HepG2 (cell line): ENCODE data around the gene SAXO1. TPM values are rescaled to one million over a fixed set of nuclear protein-coding genes. Genes with fewer than 3 reads are reported as not detected.

Source experiments
- ATAC-seq: fragments of 200-7000 bp; cut with Tn5 transposase; 3 replicates; pipeline ENCODE4 v1.9.1; 2020; ENCODE audit warnings: mild to moderate bottlenecking, moderate library complexity
- BruUV-seq: library from RNA; stranded (reverse); fragments of 400-500 nt; replicated peaks from 2 replicates; lab custom pipeline; 2021; lab: Mats Ljungman, UMichigan
- CTCF ChIA-PET: fragments of 300-600 bp; formaldehyde crosslinking; extraction: SDS; loops from one replicate; lab custom pipeline; 2021; ENCODE audit warnings: low total read pairs, inconsistent platforms, low intra/inter-chr PET ratio; lab: Yijun Ruan, JAX
- POLR2A ChIA-PET: fragments of 350-600 bp; sonication (Branson Sonifier 250); formaldehyde crosslinking; loops from one replicate; lab custom pipeline; 2020; ENCODE audit warnings: antibody characterized with exemption, inconsistent platforms; lab: Yijun Ruan, JAX
- DNase-seq: peaks from one replicate; pipeline ENCODE4 v3.0.0-alpha.2; 2015; ENCODE audit warnings: low spot score
- FAIRE-seq: peaks from 3 replicates; lab custom pipeline; 2011; peaks lifted over from hg19 to GRCh38; lab: Jason Lieb, UNC
- H2AFZ ChIP-seq: one replicate; pipeline ENCODE4 v1.6.1; 2011; ENCODE audit warnings: low read length, inconsistent platforms
- H3K27ac ChIP-seq: fragments of 300-600 bp; 3 replicates; pipeline ENCODE4 v1.8.0; 2011; ENCODE audit warnings: mixed run types, mild to moderate bottlenecking, mixed read lengths, low read length, inconsistent platforms; ENCODE audit not compliant: insufficient read depth; ENCODE audit errors: extremely low read length
- H3K27me3 ChIP-seq, 2 experiments: fragments of 200-600 bp in 1 of 2; 2 replicates in 1 of 2; 3 replicates in 1 of 2; pipeline versions ENCODE4 v1.6.0 to v1.8.0; 2011; ENCODE audit warnings: low read length in 2 of 2, mild to moderate bottlenecking in 2 of 2, moderate library complexity in 2 of 2, inconsistent platforms in 1 of 2; ENCODE audit not compliant: insufficient read depth in 2 of 2, control insufficient read depth in 1 of 2
- H3K36me3 ChIP-seq, 2 experiments: fragments of 200-600 bp in 1 of 2; replicated peaks in 1 of 2; 2 replicates in 1 of 2; 3 replicates in 1 of 2; pipeline versions ENCODE4 v1.5.1 to v1.8.0; 2011; ENCODE audit warnings: low read length in 2 of 2, inconsistent platforms in 1 of 2; ENCODE audit not compliant: insufficient read depth in 2 of 2, control insufficient read depth in 1 of 2
- H3K4me1 ChIP-seq: 2 replicates; pipeline ENCODE4 v1.5.1; 2012; ENCODE audit warnings: low read length, inconsistent platforms; ENCODE audit not compliant: insufficient read depth
- H3K4me2 ChIP-seq: 2 replicates; pipeline ENCODE4 v1.6.0; 2011; ENCODE audit warnings: low read depth, low read length, inconsistent platforms
- H3K4me3 ChIP-seq, 3 experiments: fragments of 200-600 bp in 1 of 3; sonication (generic), shearing (Covaris generic) in 1 of 3; replicated peaks in 1 of 3; 2 replicates each; pipeline ENCODE4 v1.5.1; 2011 to 2016; ENCODE audit warnings: low read length in 3 of 3, inconsistent platforms in 2 of 3, low read depth in 2 of 3, mild to moderate bottlenecking in 2 of 3, control low read depth in 1 of 3, mixed read lengths in 1 of 3; ENCODE audit not compliant: insufficient read depth in 1 of 3
- H3K79me2 ChIP-seq: one replicate; pipeline ENCODE4 v1.6.1; 2011; ENCODE audit warnings: low read length, inconsistent platforms; ENCODE audit not compliant: insufficient read depth
- H3K9ac ChIP-seq: 2 replicates; pipeline ENCODE4 v1.6.0; 2011; ENCODE audit warnings: mild to moderate bottlenecking, low read depth, low read length, inconsistent platforms; ENCODE audit not compliant: insufficient read depth
- H3K9me3 ChIP-seq: 2 replicates; pipeline ENCODE4 v1.5.1; 2012; ENCODE audit warnings: mild to moderate bottlenecking, low read length
- H4K20me1 ChIP-seq: 2 replicates; pipeline ENCODE4 v1.6.0; 2011; ENCODE audit warnings: inconsistent platforms, mild to moderate bottlenecking, low read length, moderate library complexity; ENCODE audit not compliant: insufficient read depth
- FIP1L1 ChIP-seq: fragments of 200-400 bp; formaldehyde crosslinking; IDR thresholded peaks from 2 replicates; pipeline ENCODE4 v1.6.1; 2018; ENCODE audit warnings: low read depth, mild to moderate bottlenecking, low read length, moderate library complexity, borderline replicate concordance; ENCODE audit not compliant: insufficient read depth
- HOXA5 ChIP-seq: sonication (generic); formaldehyde crosslinking; IDR thresholded peaks from 2 replicates; pipeline ENCODE4 v1.4.0; 2020; ENCODE audit warnings: missing genetic modification reagents
- MAZ ChIP-seq, 2 experiments: sonication (generic) in 1 of 2; formaldehyde crosslinking in 1 of 2; IDR thresholded peaks; 2 replicates each; pipeline versions ENCODE4 v1.5.0 to v1.6.1; 2012 to 2020; ENCODE audit warnings: low read depth in 2 of 2, mild to moderate bottlenecking in 2 of 2, borderline replicate concordance in 1 of 2, improper control_type of control experiment in 1 of 2, low read length in 1 of 2, missing genetic modification reagents in 1 of 2, moderate library complexity in 1 of 2
- RNF2 ChIP-seq: fragments of 450-650 bp; conservative IDR thresholded peaks from 2 replicates; pipeline ENCODE4 v1.6.1; 2016; ENCODE audit warnings: low read depth
- RXRB ChIP-seq: IDR thresholded peaks from 2 replicates; pipeline ENCODE4 v1.6.1; 2016; ENCODE audit warnings: borderline replicate concordance, missing genetic modification reagents, missing compliant biosample characterization
- STAG1 ChIP-seq: sonication (generic); formaldehyde crosslinking; IDR thresholded peaks from 2 replicates; pipeline ENCODE4 v1.4.0; 2020; ENCODE audit warnings: missing genetic modification reagents
- ZNF143 ChIP-seq: sonication (generic); formaldehyde crosslinking; IDR thresholded peaks from 2 replicates; pipeline ENCODE4 v1.4.0; 2020; ENCODE audit warnings: missing genetic modification reagents
- ZNF296 ChIP-seq: sonication (generic); formaldehyde crosslinking; conservative IDR thresholded peaks from 2 replicates; pipeline ENCODE4 v1.5.0; 2020; ENCODE audit warnings: mild to moderate bottlenecking, missing genetic modification reagents
- ZNF30 ChIP-seq: sonication (generic); formaldehyde crosslinking; IDR thresholded peaks from 2 replicates; pipeline ENCODE4 v1.5.0; 2020; ENCODE audit warnings: mild to moderate bottlenecking, missing genetic modification reagents
- ZNF766 ChIP-seq: sonication (generic); formaldehyde crosslinking; IDR thresholded peaks from 2 replicates; pipeline ENCODE4 v1.5.0; 2020; ENCODE audit warnings: missing genetic modification reagents, borderline replicate concordance
- ZNF782 ChIP-seq: sonication (generic); formaldehyde crosslinking; IDR thresholded peaks from 2 replicates; pipeline ENCODE4 v1.4.0; 2020; ENCODE audit warnings: missing genetic modification reagents, mild to moderate bottlenecking, borderline replicate concordance
- WGBS: methylation state at CpG from one replicate; pipeline ENCODE4 v1.1.6; 2017; ENCODE audit warnings: low lambda C conversion rate; 5-methylcytosine and 5-hydroxymethylcytosine counted together
- in situ Hi-C: cut with HindIII; loops from 2 replicates; pipeline ENCODE4 v1.10.0; 2017; ENCODE audit warnings: low pct_unique_long_range_greater_than_20kb; ENCODE audit not compliant: extremely low pct_ligation_motif_present
- intact Hi-C: fragments of 100-400 bp; cut with micrococcal nuclease; formaldehyde crosslinking; loops from one replicate; pipeline ENCODE4 v1.10.0; 2022; ENCODE audit not compliant: unreplicated experiment
- polyA plus RNA-seq, 8 experiments: library from polyadenylated mRNA; depleted of rRNA in 3 of 8; stranded (reverse) in 7 of 8; unstranded in 1 of 8; fragments of >200 nt; fragmentation: Illumina TruSeq in 4 of 8; extraction: Trizol in 4 of 8; gene quantifications; 2 replicates each; pipeline versions ENCODE4 v1.2.1 to v1.2.3, GENCODE V29; 2011 to 2016; ENCODE audit warnings: low read depth in 4 of 8, missing spikeins in 1 of 8, mixed read lengths in 1 of 8; ENCODE audit not compliant: insufficient read depth in 1 of 8
- total RNA-seq, 5 experiments: library from RNA; depleted of rRNA; stranded (reverse); fragments of >200 nt; fragmentation: Illumina TruSeq; extraction: Trizol; gene quantifications; 2 replicates each; pipeline ENCODE4 v1.2.3, GENCODE V29; 2016; ENCODE audit warnings: low read depth in 1 of 5
- TF ChIP-seq, protein P1 (sequence below): sonication (generic); formaldehyde crosslinking; IDR thresholded peaks from 2 replicates; pipeline ENCODE4 v1.5.0; 2020; ENCODE audit warnings: missing genetic modification reagents, mild to moderate bottlenecking, borderline replicate concordance
- TF ChIP-seq, protein P2 (sequence below): fragments of 450-650 bp; IDR thresholded peaks from 2 replicates; pipeline ENCODE4 v1.6.1; 2016
- TF ChIP-seq, protein P3 (sequence below): sonication (generic); formaldehyde crosslinking; IDR thresholded peaks from 2 replicates; pipeline ENCODE4 v1.8.1; 2023; ENCODE audit warnings: mild to moderate bottlenecking, moderate library complexity, missing genetic modification reagents

SAXO1 gene
- total and polyA plus RNA-seq, 2 of the 13 experiments (the other 11 are each of a cell fraction or from before 2014, with no cell fraction given) = not detected

DNA sequence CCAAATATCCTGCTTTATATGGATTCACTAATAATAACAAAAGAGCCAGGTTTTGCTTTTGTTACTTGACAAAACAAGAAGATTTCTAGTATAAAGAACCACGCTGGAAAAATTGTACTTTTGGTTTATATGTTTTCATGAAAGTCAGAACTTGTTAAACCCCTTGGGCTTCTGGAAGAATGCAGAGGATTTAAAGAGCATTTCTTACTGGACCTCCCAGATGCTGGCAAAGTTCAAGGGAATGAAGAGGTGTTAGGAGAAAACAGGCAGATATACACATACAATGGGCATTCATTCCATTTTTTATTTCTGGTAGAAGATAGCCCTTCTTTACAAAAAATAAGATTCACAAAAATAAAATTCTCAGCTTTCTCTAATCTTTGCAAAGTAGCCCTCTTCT lies 61.1 kb downstream of the SAXO1 start:
- H3K79me2 ChIP-seq = no peaks in the 10 kb centered on the region
- CTCF ChIA-PET = no interaction called here
- no peak overlapping the region for H3K9ac ChIP-seq
- DNase-seq (no peak), ATAC-seq (no peak), FAIRE-seq (no peak)
- no peak overlapping the region for H3K27ac ChIP-seq
- no TSS peak for BruUV-seq
- H3K27me3 ChIP-seq = no peaks in the 10 kb centered on the region; a peak in 1 of 5 replicates
- TF ChIP-seq RNF2 (no peak), HOXA5 (CRISPR knock-in tag) (no peak), ZNF296 (CRISPR knock-in tag) (no peak)
- TF ChIP-seq, protein P1, sequence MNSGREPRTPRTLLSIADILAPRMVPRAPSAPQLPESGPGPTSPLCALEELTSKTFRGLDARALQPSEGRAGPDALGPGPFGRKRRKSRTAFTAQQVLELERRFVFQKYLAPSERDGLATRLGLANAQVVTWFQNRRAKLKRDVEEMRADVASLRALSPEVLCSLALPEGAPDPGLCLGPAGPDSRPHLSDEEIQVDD (CRISPR knock-in tag) = no peak
- H3K36me3 ChIP-seq = no peaks in the 10 kb centered on the region
- POLR2A ChIA-PET = no interaction called here
- in situ Hi-C loops (no loop called here), intact Hi-C loops (no loop called here)
- H3K4me3 ChIP-seq = no peak overlapping the region
- WGBS = 5% methylated on average over 1 of the region's 1 CpG
- H3K4me1 ChIP-seq = peaks cover 8% of the 10 kb centered on the region
- H2AFZ ChIP-seq = no peak overlapping the region
- H3K4me2 ChIP-seq = no peak overlapping the region
- no peaks in the 10 kb centered on the region for H3K9me3 ChIP-seq
- no peaks in the 10 kb centered on the region for H4K20me1 ChIP-seq

DNA sequence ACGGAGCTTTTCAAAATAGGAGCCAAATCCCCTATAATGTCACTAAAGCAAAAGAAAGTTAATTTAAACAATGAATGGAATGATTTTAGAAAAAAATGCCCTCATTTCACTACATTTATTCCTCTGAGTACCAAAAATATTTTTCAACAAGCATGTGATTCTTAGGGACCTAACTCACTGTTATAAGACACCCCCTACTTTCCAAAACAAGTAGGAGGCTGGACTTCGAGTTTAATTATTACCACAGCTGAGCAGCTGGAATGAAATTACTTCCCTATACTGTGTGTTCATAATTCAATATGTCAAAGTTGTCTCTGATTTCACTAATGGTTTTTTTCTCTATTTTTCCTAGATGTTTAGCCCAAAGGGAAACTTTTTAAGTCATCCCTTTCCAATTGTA lies 61.6 kb downstream of the SAXO1 start:
- Histone ChIP-seq H3K4me2 (no peak overlapping the region), H3K4me1 (peaks cover 8% of the 10 kb centered on the region), H3K9me3 (no peaks in the 10 kb centered on the region), H3K27me3 (no peaks in the 10 kb centered on the region), H3K36me3 (no peaks in the 10 kb centered on the region), H2AFZ (no peak overlapping the region), H3K79me2 (no peaks in the 10 kb centered on the region), H3K27ac (no peak overlapping the region), H4K20me1 (no peaks in the 10 kb centered on the region), H3K4me3 (no peak overlapping the region), H3K9ac (no peak overlapping the region)
- DNase-seq = no peak
- no TSS peak for BruUV-seq
- no peak for ATAC-seq
- ChIA-PET CTCF (no interaction called here), POLR2A (no interaction called here)
- 47% methylated on average over 2 of the region's 2 CpGs for WGBS
- intact Hi-C loops (no loop called here), in situ Hi-C loops (no loop called here)
- FAIRE-seq = no peak
- TF ChIP-seq FIP1L1 (no peak), MAZ (IDR thresholded peaks at IDR 0.05; ENCODE audit: borderline replicate concordance, low read depth, low read length) (no peak), MAZ (CRISPR knock-in tag; IDR thresholded peaks at IDR 0.05; ENCODE audit: low read depth) (no peak), STAG1 (CRISPR knock-in tag) (no peak), ZNF143 (CRISPR knock-in tag) (no peak), ZNF782 (CRISPR knock-in tag) (no peak), ZNF766 (CRISPR knock-in tag) (no peak), ZNF30 (CRISPR knock-in tag) (no peak), RXRB (CRISPR knock-in tag) (no peak)
- TF ChIP-seq, protein P2, sequence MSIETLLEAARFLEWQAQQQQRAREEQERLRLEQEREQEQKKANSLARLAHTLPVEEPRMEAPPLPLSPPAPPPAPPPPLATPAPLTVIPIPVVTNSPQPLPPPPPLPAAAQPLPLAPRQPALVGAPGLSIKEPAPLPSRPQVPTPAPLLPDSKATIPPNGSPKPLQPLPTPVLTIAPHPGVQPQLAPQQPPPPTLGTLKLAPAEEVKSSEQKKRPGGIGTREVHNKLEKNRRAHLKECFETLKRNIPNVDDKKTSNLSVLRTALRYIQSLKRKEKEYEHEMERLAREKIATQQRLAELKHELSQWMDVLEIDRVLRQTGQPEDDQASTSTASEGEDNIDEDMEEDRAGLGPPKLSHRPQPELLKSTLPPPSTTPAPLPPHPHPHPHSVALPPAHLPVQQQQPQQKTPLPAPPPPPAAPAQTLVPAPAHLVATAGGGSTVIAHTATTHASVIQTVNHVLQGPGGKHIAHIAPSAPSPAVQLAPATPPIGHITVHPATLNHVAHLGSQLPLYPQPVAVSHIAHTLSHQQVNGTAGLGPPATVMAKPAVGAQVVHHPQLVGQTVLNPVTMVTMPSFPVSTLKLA = no peak
- TF ChIP-seq, protein P3, sequence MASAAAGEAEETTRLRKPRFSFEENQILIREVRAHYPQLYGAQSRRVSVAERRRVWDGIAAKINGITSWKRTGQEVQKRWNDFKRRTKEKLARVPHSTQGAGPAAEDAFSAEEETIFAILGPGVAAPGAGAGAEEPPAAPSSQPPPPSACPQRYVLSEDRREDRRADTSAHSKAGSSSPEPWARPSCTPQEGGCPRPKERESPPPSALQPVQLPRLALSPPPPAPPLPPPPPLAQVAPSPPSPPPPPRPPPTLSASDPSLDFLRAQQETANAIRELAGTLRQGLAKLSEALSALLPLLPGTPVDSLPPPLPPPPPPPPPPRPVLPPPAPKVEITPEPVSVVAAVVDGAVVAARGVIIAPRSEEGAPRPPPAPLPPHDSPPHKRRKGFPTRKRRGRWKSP (CRISPR knock-in tag) = no peak
